Dermis blood vessel endothelial cell (primary cell): ENCODE measurements around the gene HSF2BP. TPM values are rescaled to one million over a fixed set of nuclear protein-coding genes. Genes with fewer than 3 reads are reported as not detected.

Experiments
- DNase-seq: peaks from one replicate; pipeline ENCODE4 v3.0.0; 2010
- total RNA-seq: library from RNA; depleted of rRNA; stranded (reverse); fragments of >200 nt; gene quantifications from 2 replicates; pipeline ENCODE4 v1.2.3, GENCODE V29; 2014

HSF2BP gene
- total RNA-seq, 1 donor from 2014 or later, result 0.68 TPM

DNA sequence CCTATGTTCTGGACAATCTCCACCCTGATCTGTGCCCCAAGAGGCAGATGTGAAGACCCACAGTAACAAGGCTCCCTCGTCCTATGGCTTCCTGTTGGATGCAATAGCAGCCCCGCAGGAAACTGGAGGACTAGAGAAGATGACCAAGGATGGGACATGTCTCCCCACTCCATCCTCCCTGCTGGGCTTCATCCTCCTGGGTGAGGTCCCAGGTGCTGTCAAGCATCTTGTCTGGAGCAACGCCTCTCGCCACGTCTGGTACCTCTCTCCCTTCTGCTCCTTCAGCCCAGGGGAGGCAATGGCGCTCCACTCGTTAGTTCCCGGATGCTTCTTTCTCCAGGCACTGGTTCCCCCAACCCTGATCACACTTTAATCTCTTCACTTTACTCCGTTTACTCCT is 11.1 kb downstream of the HSF2BP start:
- no peak for DNase-seq

DNA sequence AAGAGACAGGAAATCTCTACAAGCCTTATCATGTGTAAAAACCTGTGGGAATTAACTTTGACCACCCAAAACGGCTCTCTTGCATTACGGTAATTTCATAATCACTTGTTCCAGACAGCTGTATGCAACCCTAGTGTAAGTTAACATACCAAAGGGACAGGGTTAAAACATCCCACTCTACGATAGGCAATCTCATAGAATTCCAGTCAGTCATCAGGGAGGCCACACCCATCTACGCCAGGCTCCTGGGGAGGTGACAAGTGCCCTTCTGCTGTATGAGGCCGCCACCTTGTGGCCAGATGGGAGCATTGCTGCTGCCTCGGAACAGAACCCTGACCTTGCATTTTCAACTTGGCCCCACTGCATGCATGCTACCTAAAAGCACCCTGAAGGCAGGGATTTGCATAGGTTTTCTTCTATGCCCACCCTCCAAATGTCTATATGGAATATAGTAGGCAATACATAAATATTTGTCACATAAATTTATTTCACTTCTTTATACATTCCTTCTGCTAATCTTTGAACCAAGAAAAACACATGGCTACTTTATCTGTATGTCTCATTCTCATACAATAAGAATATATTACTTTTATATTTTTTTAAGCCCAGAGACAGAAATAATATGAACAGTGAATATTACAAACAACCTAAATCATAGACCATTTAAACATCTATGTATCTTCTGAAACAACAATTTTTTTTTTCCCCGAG is 12.6 kb downstream of the HSF2BP start:
- DNase-seq, result peak; percentile 95

- DNase-seq, result no peak
Measured at GRCh38 chr21:43645976-43646375, 13.3 kb downstream of the HSF2BP start.

- DNase-seq, result peak; percentile 87
Measured at GRCh38 chr21:43645136-43645891, 14.0 kb downstream of the HSF2BP start.

- DNase-seq, result peak; percentile 58
Measured at GRCh38 chr21:43644609-43645008, 14.7 kb downstream of the HSF2BP start.

DNA sequence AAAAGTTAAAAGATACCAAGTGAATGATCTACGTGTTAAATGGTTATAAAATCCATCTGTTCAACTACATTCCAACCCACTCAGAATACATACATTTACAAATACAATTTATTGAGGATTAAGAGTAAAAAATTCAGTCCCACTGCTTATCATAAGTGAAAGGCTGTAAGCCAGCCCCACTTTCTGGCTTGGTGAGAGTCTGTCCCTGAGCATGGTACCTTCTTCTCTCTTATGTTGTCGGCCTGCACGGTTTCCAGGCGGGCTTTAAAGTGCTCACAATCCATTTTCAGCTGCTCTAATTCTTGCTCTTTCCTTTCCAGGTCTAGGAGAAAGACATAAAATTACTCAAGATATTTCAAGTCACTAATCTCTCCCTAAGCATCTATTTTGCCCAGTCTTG is 15.2 kb downstream of the HSF2BP start:
- DNase-seq, result no peak

DNA sequence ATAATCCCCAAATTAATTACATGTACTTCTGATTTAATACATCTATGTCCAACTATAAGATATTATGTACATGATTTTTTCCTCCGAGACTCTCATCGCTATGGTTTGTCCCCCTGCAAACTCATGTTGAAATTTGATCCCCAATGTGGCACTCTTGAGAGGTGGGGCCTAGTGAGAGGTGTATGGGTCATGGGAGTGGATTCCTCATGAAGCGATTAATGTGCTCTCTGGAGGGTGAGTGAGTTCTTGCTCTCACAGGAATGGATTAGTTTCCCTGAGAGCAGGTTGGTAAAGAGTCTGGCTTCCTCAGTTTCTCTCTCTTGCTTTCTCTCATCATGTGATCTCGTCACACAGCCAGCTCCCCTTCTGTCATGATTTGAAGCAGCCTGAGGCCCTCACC is 16.1 kb downstream of the HSF2BP start:
- no peak for DNase-seq

DNA sequence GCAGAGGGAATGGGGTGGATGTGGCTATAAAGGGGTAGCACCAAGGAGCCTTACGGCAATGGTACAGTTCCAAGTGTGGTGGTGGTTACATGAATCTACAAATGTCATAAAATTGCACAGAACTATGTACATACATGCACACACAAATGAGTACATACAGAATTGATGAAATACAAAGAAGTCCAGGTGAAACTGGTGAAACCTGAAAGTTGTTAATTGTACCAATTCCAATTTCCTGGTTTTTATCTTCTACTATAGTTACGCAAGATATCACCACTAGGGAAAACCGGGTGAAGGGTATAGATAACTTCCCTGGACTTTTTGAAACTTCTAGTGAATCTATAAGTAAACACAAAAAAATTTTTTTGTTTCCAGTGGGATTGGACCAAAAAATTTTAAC is 18.9 kb downstream of the HSF2BP start:
- DNase-seq, result no peak

DNA sequence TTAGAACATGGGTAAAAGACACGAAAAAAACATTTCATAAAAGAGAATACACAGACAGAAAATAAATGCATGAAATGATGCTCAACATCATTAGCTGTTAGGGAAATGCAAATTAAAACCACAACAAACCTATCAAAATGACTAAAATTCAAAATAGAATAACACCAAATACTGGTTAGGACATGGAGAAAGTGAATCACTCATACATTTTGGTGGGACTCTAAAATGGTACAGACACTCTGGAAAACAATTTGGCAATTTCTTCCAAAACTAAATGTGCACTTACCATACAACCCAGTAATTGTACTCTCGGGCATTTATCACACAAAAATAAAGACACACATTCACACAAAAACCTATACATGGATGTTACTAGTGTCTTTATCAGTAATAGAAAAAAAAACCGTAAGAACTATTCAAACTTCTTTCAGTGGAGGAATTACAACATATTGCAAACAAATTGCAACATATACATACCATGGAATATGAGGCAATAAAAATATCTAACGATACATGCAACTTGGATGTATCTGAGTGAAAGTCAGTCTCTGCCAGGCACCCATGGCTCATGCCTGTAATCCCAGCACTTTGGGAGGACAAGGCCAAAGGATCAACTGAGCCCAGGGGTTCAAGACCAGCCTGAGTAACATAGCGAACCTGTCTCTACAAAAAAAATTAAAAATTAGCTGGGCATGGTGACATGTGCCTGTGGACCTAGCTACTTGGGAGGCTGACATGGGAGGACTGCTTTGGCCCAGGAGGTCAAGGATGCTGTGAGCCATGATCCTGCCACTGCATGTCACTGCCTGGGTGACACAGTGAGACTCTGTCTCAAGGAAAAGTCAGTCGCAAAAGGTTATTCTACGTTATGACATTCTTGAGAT is 19.6 kb downstream of the HSF2BP start:
- DNase-seq, result no peak

DNA sequence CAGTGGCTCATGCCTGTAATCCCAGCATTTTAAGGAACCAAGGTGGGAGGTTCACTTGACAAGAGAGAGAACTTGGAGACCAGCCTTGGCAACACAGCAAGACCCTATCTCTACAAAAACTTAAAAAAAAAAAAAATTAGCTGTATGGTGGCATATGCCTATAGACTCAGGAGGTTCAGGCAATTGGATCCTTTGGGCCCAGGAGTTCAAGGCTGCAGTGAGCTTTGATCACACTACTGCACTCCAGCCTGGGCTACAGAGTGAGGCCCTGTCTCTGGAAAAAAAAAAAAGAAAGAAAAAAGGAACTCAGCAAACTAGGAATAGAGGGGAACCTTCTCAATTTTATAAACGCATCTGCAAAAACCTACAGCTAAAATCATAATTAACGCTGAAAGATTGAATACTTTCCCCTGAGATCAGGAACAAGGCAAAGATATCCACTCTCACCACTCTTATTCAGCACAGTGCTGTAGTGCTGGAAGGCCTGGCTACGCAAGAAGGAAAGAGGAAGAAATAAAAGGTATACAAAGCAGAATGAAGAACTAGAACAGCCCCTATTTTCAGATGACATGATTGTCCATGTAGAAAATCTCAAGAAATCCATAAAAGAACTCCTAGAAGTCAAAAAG is 21.6 kb downstream of the HSF2BP start:
- no peak for DNase-seq

GRCh38 chr21:43635436-43635835 is 23.9 kb downstream of the HSF2BP start:
- DNase-seq, result no peak

GRCh38 chr21:43634618-43635017 is 24.7 kb downstream of the HSF2BP start:
- no peak for DNase-seq

- no peak for DNase-seq
Measured at GRCh38 chr21:43632373-43632905, 26.8 kb downstream of the HSF2BP start.

DNA sequence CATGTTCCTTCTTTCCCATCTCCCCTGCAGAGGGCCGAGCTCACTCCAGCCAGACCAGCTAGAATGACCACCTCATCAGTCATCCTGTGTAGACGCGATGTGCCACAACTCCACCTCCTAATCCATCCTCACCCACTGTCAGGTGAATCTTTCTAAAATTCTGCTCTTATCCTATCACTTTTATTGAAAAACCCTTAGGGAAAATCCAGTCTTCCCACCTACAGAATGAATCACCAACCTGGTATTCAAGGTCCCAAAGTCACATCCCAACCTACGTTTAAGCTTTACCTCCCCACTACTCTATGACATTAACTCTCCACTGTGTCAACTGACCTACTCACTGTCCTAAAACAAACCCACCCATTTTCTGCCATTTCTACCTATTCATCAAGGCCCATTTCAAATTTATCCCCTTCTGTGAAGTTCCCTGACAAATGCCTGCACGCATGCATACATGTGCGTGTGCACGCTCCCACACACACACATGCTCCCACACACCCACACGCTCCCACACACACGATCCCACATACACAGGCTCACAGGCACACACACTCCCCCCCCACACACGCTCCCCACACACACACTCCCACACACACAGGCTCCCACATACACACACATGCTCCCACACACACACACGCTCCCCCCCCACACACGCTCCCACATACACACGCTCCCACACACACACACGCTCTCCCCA is 27.7 kb downstream of the HSF2BP start:
- DNase-seq, result no peak

- DNase-seq, result no peak
Measured at GRCh38 chr21:43627527-43627926, 31.8 kb downstream of the HSF2BP start.

DNA sequence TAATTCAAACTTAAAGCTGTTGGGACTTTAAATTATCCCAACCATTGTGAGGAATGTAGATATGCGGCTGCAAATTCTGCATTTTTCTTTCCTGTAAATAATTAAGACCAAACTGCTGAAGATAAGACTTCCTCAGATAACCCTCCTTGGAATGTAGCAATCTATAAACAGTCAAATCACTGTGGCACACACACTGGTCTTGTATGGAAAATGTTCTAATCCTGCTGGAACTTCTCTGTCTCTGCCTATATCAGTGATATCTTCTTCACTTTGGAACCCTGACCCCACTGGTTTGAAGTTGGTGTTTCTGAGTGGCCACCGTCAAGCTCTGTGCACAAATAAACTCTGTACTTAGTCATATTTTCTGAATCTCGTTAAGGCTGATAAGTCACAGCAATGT is 32.9 kb downstream of the HSF2BP start:
- DNase-seq, result no peak

GRCh38 chr21:43624339-43624738 is 34.9 kb downstream of the HSF2BP start:
- DNase-seq, result no peak

DNA sequence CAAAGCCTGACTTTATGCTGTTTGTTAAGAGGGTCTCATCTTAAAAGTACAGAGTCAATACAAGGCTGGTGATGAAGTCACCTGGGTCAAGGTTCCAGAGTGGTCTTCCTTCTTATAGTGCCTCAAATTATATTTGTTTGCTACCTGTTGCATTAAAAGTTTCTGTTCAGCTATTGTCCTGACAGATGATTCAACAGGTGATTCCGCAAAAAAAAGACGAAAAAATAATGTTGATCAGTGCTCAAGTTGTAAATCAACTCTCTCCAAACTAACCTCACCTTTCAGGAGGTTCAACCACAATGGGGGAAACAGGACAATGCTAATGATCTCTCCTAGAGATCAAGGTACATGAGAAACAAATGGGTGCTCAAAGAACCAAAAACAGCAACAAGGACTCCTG is 35.7 kb downstream of the HSF2BP start:
- DNase-seq, result no peak

DNA sequence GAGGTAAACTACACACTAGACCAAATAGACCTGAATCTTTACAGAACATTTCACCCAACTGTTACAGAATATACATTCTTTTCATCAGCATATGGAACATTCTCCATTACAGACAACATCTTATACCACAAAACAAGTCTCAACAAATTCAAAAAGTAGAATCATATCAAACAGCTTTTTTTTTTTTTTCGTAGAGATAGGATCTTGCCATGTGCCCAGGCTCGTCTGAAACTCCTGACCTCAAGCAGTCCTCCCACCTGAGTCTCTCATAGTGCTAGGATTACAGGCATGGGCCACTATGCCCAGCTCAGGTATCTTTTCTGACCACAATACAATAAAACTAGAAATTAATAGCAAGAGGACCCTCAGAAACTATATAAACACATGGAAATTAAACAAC is 36.5 kb downstream of the HSF2BP start:
- no peak for DNase-seq

DNA sequence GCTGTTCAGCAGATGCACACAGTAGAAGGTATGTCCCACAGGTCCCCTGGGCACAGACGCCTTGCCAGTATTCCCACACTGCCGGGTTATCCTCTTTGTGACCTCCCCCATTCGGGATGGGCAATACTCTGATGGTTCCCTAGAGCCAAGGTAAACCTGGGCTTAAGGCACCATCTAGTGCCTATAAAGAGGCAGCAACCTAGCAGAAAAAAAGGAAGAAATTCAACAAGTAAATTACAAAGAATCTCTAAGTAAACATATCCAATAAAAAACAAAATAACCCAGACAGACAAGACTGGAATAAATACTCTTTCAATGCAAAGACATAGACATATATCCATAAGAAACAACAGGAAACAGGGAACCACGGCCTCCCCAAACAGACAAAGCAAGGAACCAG is 39.4 kb downstream of the HSF2BP start:
- peak; percentile 20 for DNase-seq

DNA sequence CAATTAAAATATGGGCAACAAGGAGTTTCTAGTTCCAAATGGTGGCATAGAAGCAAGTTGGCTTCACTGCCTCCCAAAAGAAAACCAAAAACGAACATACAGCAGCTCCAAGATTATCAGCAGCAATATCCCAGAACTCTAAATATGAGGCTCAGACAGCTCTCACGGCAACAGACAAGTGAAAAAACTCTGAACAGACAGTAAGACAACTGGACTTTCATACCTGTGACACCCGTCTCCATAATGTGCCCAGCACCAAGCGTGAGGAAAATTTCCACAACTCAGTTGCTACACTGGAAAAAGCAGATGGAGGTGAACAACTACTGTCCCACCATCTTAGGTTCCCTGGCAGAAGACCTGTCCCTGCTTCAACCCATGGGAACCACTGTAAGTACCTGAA is 39.9 kb downstream of the HSF2BP start:
- no peak for DNase-seq

DNA sequence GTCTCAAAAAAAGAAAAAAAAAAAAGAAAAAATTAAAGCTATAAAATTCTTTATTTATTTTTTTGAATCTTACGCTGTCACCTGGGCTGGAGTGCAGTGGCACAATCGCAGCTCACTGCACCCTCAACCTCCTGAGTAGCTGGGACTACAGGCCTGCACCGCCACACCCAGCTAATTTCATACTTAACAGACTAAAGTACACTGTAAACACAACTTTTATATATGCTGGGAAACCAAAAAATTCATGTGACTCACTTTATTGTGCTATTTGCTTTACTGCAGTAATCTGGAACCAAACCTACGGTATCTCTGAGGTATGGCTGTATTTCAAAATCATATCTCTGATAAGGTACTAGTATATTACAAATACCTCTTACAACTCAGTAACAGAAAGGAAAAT is 40.3 kb downstream of the HSF2BP start:
- no peak for DNase-seq
